NCI-H1092 (cell line): ENCODE data around the gene TMSB4X.
"Not testable (repeated sequence)": the region's sequence is repeated elsewhere in the genome, so short reads cannot be mapped to it uniquely, and the experiment has no call there.

Source experiments
- DNase-seq: peaks from one replicate; lab custom pipeline; 2025; lab: John Stamatoyannopoulos, UW

The TMSB4X gene

DNA sequence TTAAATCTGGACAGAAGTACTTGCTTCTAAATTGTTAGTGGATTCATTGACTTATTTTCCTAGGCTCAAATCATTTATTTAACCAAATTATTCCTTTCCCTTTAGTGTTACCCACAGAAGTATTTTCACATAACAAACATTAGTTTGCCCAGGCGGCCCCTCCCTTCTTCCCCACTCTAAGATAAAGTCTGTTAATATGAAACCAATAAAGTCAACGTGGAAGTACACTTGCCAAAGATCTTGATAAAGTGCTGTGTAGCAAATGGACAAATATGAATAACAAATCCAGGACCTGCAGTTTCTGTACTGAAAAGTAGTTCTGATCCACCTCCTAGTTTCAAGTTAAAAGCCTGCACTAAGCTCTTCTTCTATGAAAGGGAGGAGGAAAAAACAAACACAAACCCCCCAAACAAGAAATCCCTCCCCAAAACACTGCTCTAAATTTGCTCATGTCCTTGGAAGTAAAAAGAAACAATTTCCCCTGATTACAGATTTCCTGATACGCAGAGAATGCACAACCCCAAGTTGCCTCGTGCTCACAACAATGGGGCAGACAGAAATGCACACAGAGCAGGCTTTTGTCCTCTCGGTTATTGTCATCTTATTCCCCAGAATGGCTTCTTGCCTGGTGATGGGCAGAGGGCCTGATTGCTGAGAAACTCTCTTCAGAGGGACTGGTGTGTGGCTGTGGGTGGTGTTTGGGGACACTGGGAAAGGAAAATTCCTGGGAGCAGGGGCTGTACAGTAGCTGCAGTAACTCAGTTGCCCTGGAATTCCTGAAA lies 23.2 kb downstream of the TMSB4X start:
- DNase-seq, result no peak

DNA sequence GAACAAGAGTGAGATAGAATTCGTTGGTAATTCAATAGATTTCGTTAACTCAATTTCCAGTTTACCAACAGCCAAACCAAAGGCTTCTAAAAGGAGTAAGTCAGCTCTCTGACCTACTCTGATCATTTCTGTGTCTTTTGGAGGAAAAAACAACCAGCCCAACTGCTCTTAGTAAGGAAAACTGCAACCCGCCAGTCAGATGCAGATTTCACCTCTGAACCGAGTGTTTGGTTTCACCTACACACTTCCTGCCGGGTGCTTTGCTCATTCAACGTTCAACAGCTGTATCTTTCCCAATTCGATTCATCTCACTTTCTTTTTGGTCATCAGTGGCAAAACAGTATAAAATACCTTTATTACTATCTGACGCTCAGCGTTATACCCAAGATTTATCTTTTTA lies 24.5 kb downstream of the TMSB4X start:
- DNase-seq, result no peak

DNA sequence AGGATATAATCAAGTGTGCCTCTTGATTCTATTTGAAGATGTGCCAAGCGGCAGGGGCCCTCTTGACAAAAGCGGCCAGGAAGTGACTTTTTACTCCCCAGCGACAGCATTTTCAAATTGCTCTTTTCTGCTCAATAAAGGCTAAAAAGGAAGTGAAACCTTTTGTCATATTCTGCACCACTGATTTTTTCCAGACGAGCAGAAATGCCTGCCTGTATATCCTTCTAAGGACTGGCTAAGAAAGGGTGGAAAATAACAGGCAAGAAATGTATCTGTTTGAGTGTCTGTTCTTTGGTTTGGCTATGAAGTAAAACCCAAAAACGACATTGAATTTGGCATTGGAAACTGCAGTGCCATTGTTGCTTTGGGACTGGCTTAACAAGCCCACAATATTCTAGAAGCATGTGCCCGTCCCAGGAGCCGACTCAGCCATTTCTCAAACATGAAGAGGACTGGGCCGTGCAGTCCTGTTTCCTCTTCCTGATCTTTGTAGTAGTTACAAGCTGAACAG lies 25.4 kb downstream of the TMSB4X start:
- DNase-seq, result no peak

DNA sequence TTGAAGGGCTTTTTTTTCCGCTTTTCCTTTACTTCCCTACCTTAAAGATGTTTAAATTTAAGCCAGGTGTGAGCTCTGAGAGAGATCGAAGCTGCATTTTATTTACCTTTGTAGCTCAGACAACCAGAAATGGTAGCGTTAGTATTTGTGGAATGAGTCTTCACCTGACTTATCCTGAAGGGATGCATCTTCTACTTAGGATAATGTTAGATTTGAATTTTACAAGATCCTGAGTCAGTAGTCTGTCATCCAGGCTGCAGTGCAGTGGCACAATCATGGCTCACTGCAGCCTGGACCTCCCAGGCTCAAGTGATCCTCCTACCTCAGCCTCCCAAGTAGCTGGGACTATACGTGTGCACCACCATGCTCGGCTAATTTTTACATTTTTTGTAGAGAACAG lies 26.2 kb downstream of the TMSB4X start:
- DNase-seq, result no peak

DNA sequence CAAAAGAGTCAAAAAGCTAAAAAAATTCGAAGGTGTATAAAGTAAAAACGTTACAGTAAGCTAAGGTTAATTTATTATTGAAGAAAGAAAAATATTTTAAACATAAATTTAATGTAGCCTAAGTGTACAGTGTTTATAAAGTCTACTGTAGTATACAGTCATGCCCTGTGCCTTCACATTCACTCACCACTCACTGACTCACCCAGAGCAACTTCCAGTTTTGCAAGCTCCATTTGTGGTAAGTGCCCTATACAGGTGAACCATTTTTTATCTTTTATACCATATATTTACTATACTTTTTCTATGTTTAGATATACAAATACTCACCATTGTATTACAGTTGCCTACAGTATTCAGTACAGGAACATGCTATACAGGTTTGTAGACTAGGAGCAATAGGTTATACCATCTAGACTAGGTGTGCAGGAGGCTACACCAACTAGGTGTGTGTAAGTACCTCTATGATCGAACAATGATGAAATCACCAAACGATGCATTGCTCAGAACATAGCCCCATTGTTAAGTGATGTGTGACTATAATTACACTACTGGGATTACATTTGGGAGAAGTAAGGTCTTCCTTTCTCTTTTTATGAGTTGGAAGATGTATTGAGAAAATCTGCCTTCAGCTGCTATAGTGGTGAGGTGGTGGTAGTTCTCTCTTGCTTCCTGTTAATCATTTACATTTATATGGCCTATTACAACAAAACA lies 27.2 kb downstream of the TMSB4X start:
- DNase-seq, result no peak

DNA sequence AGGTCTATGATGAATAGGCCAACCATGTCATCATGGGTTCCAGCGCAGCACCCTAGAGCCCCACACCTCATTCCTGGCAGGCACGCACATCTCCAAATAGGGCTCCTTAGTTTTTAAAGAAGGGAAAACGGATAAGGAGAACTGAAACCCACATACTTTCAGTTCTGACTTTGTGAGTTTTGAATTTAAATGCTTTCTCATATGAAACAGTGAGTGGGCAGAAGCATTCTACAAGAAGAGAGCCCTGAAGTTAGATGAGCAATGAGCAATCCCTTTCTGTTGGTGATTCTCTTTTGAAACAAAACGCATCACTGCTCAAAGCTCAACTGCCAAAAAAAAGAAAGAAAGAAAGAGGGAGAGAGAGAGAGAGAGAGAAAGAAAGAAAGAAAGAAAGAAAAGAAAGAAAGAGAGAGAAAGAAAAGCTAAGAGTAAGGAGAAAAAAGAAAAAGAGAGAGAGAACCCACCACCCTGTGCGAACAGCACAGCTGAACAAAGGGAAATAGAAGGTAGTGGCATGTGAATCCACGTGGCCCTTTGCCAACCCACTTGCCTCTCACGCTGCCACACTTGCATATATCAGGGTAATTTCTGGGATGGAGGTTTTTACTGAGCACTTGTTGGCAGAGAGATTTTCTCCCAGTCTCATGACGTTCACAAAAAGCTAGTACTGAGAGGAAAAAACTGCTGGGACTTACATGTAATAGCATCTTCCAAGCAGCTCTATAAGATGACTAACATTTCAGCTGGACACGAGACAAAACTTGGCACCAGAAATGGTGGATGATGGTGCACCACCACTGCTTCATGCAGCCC lies 31.0 kb downstream of the TMSB4X start:
- DNase-seq, result no peak

DNA sequence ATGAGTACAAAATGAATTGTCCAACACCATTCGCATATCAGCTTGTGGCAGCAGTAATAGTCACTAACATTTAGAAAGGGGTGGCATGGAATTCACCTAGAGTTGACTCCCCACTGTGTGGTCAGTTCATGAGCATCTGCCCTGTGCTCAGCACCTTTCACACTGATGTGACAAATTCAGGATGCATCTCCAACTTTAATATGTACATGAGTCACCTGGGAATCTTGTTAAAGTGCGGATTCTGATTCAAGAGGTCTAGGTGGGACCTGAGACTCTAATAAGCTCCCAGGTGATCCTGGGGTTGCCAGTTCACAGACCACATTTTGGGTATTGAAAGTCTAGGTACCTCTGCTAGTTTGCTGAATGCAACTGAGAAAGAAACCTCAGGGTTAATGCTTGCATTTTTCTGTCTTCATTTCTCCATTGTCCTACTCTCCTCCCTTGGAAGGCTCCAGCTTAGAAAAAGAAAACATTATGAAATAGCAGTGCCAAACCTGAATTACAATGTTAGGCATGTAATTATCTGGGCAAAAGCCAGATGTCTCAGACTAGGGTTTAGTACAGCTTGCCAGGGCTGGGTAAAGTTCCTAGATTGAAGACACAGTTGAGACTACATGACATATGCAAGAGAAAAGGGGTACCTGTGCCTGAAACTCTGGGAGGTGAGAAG lies 32.7 kb downstream of the TMSB4X start:
- DNase-seq, result no peak

DNA sequence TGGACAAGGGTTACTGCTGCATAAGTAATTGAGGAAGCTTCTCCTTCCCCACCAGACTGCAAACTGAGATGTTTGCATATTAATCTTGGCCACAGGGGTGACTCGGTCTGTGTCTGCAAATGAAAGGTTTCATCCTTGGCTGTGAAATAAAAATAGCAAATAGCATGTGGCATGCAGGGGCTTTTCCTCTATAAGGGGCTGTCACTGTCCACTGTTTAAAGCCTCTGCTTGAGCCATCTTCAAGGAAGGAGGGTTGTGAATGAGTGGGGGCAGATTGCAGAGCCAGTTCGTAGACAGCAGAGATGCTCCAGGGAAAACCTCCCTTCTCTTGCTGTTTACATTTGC lies 33.3 kb downstream of the TMSB4X start:
- no peak for DNase-seq

DNA sequence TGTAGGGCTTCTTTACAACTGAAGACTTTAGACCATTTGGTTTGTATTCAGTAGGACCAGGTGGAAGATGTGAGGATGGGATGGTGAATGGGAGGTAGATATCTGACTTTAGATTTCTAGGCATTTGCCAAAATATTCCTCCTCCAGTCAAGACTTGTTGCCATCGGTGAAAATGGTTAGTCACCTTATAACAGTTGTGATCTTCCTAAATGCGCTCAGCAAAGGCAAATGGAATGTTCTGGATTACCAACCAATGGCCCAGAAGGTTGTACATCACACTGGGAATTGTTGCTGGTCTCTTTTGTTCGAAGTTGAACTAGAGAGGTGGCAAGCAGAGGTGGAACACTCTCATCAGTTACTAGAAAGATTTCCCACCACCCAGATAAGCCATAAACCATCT lies 33.9 kb downstream of the TMSB4X start:
- DNase-seq, result no peak

DNA sequence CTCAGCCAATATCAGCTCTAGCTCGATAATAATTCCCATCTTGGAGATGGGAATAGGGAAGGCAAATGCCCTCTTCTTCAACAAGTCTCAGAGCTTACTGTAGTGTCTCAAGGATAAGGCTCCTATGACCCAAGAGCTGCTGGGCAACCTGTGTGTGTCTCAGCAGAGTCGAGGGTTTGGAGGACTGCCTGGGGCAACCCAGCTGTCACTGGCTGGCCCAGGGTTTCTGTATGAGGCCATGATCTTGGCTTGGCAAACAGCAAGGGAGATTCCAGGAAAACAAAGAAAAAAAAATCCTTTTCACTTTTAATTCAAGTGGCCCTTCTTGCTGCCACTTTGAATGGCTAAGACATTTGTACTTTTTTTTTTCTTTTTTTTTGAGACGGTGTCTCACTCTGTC lies 34.4 kb downstream of the TMSB4X start:
- DNase-seq, result no peak

DNA sequence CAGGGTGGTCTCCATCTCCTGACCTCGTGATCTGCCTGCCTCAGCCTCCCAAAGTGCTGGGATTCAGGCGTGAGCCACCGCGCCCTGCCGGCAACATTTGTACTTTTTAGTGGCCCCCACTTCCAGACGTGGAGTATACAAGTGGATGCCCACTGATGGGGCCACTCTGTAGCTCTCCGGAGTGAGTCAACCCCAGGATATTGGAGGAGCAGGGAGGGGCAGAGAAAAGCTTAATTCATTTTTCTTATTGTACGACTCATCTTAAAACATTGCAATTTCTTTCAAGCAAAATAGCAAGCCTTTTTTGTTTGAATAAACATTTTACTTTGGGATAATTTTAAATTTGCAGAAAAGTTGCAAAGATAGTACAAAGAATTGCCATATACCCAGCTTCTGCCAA lies 34.9 kb downstream of the TMSB4X start:
- no peak for DNase-seq

DNA sequence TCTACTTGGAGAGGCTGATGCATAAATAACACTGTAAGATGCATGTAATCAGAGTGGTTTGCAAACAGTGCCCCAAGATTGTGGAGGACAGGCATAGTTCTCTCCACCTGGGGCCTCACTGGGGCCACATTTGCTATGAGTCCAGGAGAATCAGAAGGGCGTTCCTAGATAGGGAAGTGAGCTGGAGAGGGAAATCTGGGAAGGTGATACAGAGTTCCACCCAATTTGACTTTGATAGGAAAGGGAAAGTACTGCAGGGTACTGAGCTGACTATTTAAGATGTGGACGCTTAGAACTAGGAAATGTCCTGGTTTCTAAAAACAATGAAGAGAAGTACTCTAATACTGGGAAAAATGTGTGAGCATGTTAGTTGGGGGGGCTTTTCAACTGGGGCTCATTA lies 35.6 kb downstream of the TMSB4X start:
- DNase-seq, result no peak

DNA sequence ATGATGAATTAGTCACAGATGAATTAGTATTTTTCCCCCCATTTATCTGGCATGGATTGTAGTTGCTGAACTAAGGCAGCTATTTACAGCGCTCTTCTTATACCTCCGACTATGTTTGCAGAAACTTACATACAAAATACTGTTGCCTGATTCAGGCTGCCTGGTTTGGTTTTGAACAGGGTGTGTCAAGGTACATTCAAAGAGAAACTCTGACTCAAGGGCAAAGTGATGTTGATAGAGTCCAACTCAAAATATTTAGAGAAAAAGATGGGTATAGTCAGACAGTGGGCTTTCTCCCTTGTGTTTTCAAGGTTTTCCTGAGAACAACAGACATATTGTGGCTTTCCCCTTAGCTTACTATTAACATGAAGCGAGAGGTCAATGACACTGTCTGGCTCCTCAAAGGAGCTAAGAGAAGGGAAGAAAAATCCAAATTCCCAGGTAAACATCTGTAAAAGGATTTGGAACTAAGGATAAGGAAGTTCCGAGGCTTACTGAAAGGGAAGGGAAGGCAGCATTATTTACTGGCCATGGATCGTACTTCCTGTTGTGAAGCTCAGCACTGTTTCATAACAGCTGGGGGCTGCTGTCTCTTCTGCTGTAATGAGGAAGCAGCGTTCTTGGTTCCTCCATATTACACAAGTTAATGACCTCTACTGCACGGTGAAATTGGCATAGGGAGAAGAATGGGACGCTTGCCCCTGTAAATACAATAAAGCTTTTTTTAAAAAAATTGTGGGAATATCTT lies 38.6 kb downstream of the TMSB4X start:
- no peak for DNase-seq

DNA sequence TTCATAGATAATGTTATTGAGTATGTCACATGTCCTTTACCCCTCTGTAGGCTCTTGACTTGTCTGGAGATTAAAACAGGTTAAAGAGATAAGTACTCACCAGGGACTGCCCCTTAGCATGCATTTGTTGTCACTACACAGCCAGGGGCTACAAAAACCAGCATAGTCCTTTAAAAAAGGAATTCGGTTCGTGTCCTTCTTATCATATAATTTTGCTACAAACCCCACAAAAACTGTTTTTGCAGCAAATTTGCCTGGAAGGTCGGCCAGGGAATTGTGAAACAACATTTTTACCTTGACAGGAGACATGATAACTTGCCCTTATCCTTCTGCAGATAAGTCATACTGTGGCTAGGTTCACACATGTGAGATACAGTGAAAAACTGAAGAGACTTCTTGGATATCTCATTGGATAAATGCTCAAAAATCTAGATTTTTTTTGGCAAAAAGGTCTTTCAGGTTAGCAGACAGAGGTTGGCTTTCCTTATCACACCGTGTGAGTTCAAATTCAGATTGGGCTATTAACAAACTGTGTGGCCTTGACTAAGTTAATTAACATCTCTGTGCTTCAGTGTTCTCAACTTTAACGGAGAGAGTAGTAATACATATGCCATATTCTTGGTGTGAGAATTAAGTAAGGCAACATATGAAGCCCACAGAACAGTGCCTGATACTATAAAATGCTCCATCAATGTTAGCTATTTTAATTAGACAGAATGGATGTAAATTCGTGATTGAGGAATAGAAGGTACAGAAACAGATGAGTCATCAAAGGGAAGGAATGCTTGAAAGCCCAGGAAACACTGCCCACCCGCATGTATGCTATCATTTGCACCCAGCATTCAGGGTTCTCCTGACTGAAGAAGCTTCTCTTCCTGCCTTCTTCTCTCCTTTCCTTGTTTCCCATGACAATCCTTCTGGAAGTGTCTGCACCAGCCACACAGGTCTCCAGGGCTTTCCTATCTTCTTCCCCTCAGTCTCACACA lies 39.5 kb downstream of the TMSB4X start:
- DNase-seq, result no peak

DNA sequence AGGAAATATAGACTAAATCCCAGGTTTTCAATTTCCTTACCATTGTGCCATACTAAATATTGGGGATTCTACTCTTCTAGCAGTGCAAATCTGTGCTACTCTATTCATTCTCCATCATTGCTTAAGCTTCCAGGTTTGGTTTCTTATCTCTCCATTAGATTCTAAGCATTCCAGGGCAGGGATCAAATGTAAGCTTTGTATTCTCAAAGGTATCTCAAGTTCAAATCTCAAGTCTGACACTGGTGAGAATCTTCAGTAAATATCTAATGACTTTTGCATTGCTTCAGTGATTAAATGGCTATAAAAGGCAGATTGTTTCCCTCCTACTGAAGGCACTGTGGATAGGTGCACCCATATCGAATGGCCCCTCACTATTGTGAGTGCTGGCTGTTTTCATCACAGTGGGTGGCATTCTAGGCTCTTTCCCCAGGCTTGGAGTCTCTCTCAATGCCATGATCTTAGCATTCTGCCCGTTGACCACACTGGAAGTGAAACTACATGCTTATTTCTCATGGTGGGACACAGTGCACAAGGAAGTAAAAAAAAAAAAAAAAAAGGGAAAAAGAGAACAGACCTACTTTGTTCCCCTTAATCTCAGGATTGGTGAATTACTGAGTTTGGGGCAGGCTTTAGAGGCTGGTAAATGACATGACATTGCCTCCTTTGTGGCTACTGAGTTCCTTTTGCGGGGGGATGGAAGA lies 40.8 kb downstream of the TMSB4X start:
- no peak for DNase-seq

DNA sequence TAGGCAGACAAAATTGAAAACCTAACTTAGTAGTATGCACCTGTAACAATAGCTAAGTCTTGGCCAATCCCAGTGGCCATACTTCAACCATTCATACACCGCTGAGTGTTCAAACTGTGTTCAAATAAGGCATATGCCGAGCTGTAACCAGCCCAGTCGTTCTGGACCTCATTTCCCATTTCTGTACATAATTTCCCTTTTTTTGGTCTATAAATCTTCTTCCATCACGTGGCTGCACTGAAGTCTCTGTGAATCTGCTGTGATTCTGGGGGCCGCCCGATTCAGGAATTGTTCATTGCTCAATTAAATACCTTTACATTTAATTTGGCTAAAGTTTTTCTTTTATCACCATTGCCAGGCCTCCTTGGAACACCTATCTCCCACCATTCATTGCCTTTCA lies 41.8 kb downstream of the TMSB4X start:
- DNase-seq, result not testable (repeated sequence)

DNA sequence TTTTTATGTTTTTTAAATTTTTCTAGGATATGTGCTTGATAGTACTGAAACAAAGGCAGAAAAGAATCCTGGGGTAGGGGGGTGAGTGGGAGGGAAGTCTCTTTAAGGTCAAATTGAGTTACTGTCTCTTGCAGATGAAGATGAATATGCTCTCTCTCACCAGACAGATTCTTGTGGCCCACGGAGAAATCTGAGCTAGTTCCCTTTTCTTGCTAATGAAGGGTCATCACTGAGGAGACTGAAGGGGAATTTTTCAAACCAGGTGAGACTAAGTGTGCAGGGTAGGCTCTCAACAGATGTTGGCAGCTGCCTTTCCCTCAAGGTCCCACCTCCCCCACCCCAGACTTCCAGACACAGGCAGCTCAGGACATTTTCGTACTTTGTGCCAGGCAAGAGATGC lies 48.0 kb downstream of the TMSB4X start:
- no peak for DNase-seq

DNA sequence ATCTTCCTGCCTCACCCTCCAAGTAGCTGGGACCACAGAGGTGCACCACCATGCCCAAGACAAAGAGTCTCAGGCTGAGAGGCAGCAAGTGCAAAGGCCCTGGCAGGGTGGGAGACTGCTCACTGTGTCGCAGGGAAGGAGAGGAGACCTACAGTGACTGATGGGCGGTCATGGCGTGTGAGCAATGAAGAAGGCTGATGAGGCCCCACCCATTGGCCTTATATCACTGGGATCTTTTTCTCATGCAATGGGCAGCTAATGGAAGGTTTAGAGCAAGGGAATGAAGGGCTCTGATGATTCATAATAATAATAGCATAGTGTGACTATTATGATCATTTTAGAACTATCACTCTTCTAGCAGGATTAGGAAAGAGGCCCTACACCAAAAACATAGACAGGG lies 48.7 kb downstream of the TMSB4X start:
- DNase-seq, result no peak

DNA sequence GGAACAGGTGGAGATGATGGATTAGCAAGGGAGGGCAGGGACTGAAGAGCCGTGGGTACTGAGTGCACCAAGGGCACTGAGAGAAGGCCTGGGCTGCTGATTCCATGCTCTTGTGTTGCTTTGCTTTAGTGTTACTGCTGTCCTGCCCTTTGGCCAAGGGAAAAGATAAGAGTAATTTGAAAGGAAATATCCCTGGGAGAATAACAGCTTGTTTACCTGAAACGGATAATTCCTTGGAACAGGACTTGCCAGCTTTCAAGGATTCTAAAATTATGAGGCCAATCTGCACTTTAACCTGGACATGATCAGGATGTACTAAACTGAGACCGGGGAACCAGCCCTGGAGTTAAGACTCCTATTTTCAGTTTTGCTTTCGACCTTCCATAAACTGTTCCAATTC lies 49.1 kb downstream of the TMSB4X start:
- no peak for DNase-seq

DNA sequence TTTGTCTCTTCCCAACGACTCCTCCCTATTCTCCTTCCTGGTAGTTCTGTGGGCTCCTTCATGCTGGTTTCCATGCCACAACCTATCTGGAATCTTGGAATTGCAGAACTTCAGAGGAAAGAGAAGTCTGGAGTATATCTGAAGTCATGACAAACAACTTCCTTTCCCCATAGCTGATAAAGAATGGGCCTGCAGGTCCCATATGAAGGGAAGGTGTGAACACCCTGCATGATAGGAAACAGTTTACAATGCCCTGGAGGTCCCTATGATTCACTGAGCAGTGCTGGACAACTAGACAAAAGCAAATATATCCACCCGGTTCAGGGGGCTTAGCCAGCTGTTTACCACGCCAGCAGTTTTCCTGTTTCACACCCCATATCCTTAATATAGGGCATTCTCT lies 50.1 kb downstream of the TMSB4X start:
- no peak for DNase-seq
